Mesodermal cell (in vitro differentiated cells): Measurements from ENCODE around the gene ENPP1.
"Not testable (repeated sequence)": the region's sequence is repeated elsewhere in the genome, so short reads cannot be mapped to it uniquely, and the experiment has no call there.

Experiments used
- H3K27ac ChIP-seq: 2 replicates; pipeline ENCODE4 v1.7.0; 2013; ENCODE audit warnings: mild to moderate bottlenecking, low read depth, low read length, moderate library complexity; ENCODE audit not compliant: severe bottlenecking
- H3K36me3 ChIP-seq: 2 replicates; pipeline ENCODE4 v1.7.1; 2013; ENCODE audit warnings: mild to moderate bottlenecking, low read length, moderate library complexity; ENCODE audit not compliant: control insufficient read depth, insufficient read depth
- H3K4me1 ChIP-seq: one replicate; pipeline ENCODE4 v1.7.1; 2013; ENCODE audit warnings: mild to moderate bottlenecking, low read length; ENCODE audit not compliant: insufficient read depth, control insufficient read depth, poor library complexity, severe bottlenecking
- H3K4me3 ChIP-seq: 2 replicates; pipeline ENCODE4 v1.7.0; 2013; ENCODE audit warnings: low read length, control low read depth, mild to moderate bottlenecking; ENCODE audit not compliant: insufficient read depth, poor library complexity, severe bottlenecking; ENCODE audit errors: extremely low read depth
- H3K9me3 ChIP-seq: 2 replicates; pipeline ENCODE4 v1.7.1; 2013; ENCODE audit warnings: mild to moderate bottlenecking, low read length, moderate library complexity; ENCODE audit not compliant: control insufficient read depth
- whole genome bisulfite sequencing, 2 experiments: methylation state at CpG; one replicate each; pipeline ENCODE4 v1.1.5; 2013; ENCODE audit warnings: missing lambda C conversion rate in 2 of 2; ENCODE audit not compliant: insufficient coverage in 2 of 2; 5-methylcytosine and 5-hydroxymethylcytosine counted together

Gene ENPP1

GRCh38 chr6:131846905-131847304 lies 39.1 kb downstream of the ENPP1 start:
- no peak overlapping the region for H3K4me3 ChIP-seq
- 71% methylated on average over 1 of the region's 2 CpGs; no CpG with 5 or more reads in 1 of the 2 experiments for WGBS, 2 experiments
- H3K4me1 ChIP-seq: no peaks in the 10 kb centered on the region
- H3K9me3 ChIP-seq: no peaks in the 10 kb centered on the region
- no peaks in the 10 kb centered on the region for H3K36me3 ChIP-seq
- H3K27ac ChIP-seq: no peak overlapping the region

GRCh38 chr6:131849799-131850198 lies 42.0 kb downstream of the ENPP1 start:
- Histone ChIP-seq H3K27ac (no peak overlapping the region), H3K4me1 (no peaks in the 10 kb centered on the region), H3K9me3 (no peaks in the 10 kb centered on the region), H3K4me3 (no peak overlapping the region), H3K36me3 (no peaks in the 10 kb centered on the region)
- 98 to 100% methylated on average over 4 to 5 of the region's 6 CpGs for WGBS, 2 experiments

GRCh38 chr6:131851049-131851769 lies 43.4 kb downstream of the ENPP1 start:
- Histone ChIP-seq H3K4me1 (no peaks in the 10 kb centered on the region), H3K27ac (no peak overlapping the region), H3K9me3 (no peaks in the 10 kb centered on the region), H3K36me3 (no peaks in the 10 kb centered on the region), H3K4me3 (no peak overlapping the region)
- 96 to 100% methylated on average over 2 to 3 of the region's 8 CpGs for WGBS, 2 experiments

- no peaks in the 10 kb centered on the region for H3K9me3 ChIP-seq
- H3K36me3 ChIP-seq: no peaks in the 10 kb centered on the region
- no peaks in the 10 kb centered on the region for H3K4me1 ChIP-seq
- no peak overlapping the region for H3K27ac ChIP-seq
- H3K4me3 ChIP-seq: no peak overlapping the region
These were observed 44.4 kb downstream of the ENPP1 start for GRCh38 chr6:131852200-131852599.

- Histone ChIP-seq H3K4me3 (no peak overlapping the region), H3K36me3 (no peaks in the 10 kb centered on the region), H3K4me1 (peaks cover 5% of the 10 kb centered on the region), H3K27ac (no peak overlapping the region), H3K9me3 (no peaks in the 10 kb centered on the region)
- no CpG with 5 or more reads among the region's 2 CpGs for WGBS, 2 experiments
These were observed 47.0 kb downstream of the ENPP1 start for GRCh38 chr6:131854803-131855202.

GRCh38 chr6:131858765-131859415 lies 51.1 kb downstream of the ENPP1 start:
- Histone ChIP-seq H3K4me3 (no peak overlapping the region), H3K9me3 (no peaks in the 10 kb centered on the region), H3K4me1 (peaks cover 7% of the 10 kb centered on the region), H3K27ac (no peak overlapping the region), H3K36me3 (no peaks in the 10 kb centered on the region)
- WGBS, 2 experiments: 40% methylated on average over 1 of the region's 2 CpGs; no CpG with 5 or more reads in 1 of the 2 experiments

- not testable (repeated sequence) for H3K9me3 ChIP-seq, H3K36me3 ChIP-seq, H3K4me1 ChIP-seq, H3K27ac ChIP-seq, H3K4me3 ChIP-seq
- 65 to 69% methylated on average over 5 of the region's 5 CpGs for WGBS, 2 experiments
These were observed 51.8 kb downstream of the ENPP1 start for GRCh38 chr6:131859658-131860057.

- Histone ChIP-seq H3K27ac (no peak overlapping the region), H3K4me1 (peaks cover 7% of the 10 kb centered on the region), H3K36me3 (no peaks in the 10 kb centered on the region), H3K9me3 (no peaks in the 10 kb centered on the region), H3K4me3 (no peak overlapping the region)
- WGBS, 2 experiments: no CpG with 5 or more reads among the region's 1 CpG
These were observed 53.6 kb downstream of the ENPP1 start for GRCh38 chr6:131861381-131861780.

- WGBS, 2 experiments: 94 to 98% methylated on average over 3 to 5 of the region's 5 CpGs
- Histone ChIP-seq H3K4me1 (peaks cover 7% of the 10 kb centered on the region), H3K4me3 (no peak overlapping the region), H3K36me3 (no peaks in the 10 kb centered on the region), H3K9me3 (no peaks in the 10 kb centered on the region), H3K27ac (no peak overlapping the region)
These were observed 54.7 kb downstream of the ENPP1 start for GRCh38 chr6:131862476-131862875.

GRCh38 chr6:131867744-131868143 lies 59.9 kb downstream of the ENPP1 start:
- H3K4me1 ChIP-seq: peaks cover 9% of the 10 kb centered on the region
- no peak overlapping the region for H3K4me3 ChIP-seq
- no peaks in the 10 kb centered on the region for H3K36me3 ChIP-seq
- no CpG with 5 or more reads among the region's 1 CpG for WGBS, 2 experiments
- no peak overlapping the region for H3K27ac ChIP-seq
- no peaks in the 10 kb centered on the region for H3K9me3 ChIP-seq

- Histone ChIP-seq H3K4me3 (no peak overlapping the region), H3K27ac (no peak overlapping the region), H3K4me1 (peaks cover 9% of the 10 kb centered on the region), H3K36me3 (no peaks in the 10 kb centered on the region), H3K9me3 (no peaks in the 10 kb centered on the region)
- no CpG with 5 or more reads among the region's 3 CpGs for WGBS, 2 experiments
These were observed 61.0 kb downstream of the ENPP1 start for GRCh38 chr6:131868836-131869235.
